ENCODE measurements around the gene GRIN1.
A peak's percentile ranks its signal among the peaks of the same experiment; 100 is the strongest.

The GRIN1 gene

GRCh38 chr9:137201205-137201868 is 62.4 kb downstream of the GRIN1 start:
- ChIA-PET POLR2A (interaction anchor here (0.6 to 16.6 kb wide), 31 partner anchors 8 to 529 kb away, joined by 3 to 304 read pairs (median 5); partner anchors contain the start of genes ANAPC2, CYSRT1, GRIN1 and MAN1B1), CTCF (interaction anchor here (0.6 to 1.1 kb wide), 6 partner anchors 12 to 413 kb away, joined by 3 to 5 read pairs (median 3); partner anchors contain the start of genes ANAPC2, RNF224 and SSNA1)
- Histone ChIP-seq H3K4me3 (ENCODE audit: low read depth, low read length) (peak overlapping the region; percentile 86), H3K27ac (ENCODE audit: extremely low read depth, low read depth, low read length) (peak overlapping the region; percentile 35; the same call in 1 of the 2 replicates), H3K9me3 (ENCODE audit: control insufficient read depth, insufficient read depth, low read depth, low read length) (no peaks in the 10 kb centered on the region), H3K4me1 (ENCODE audit: control insufficient read depth, insufficient read depth, low read length) (peaks cover 9% of the 10 kb centered on the region), H3K36me3 (ENCODE audit: control insufficient read depth in 2 of 2, insufficient read depth in 1 of 2, low read length in 2 of 2) (peaks cover 0 to 3% of the 10 kb centered on the region in 2 experiments; a peak in 1 of 3 replicates)
- TF ChIP-seq ZNF777 (tag by site-specific recombination; IDR thresholded peaks at IDR 0.05; ENCODE audit: borderline replicate concordance), result no peak
- no peak for TF ChIP-seq ZNF133 (tag by site-specific recombination; IDR thresholded peaks at IDR 0.05)
- no peak for TF ChIP-seq ZBTB6 (tag by site-specific recombination; IDR thresholded peaks at IDR 0.05)
- TF ChIP-seq ZSCAN23 (tag by site-specific recombination; IDR thresholded peaks at IDR 0.05), result no peak
- TF ChIP-seq PATZ1 (tag by site-specific recombination; IDR thresholded peaks at IDR 0.05), result 0 out of 2 replicates have a peak, but pooled peaks have one; percentile 14
- no peak for TF ChIP-seq KLF10 (tag by site-specific recombination; IDR thresholded peaks at IDR 0.05)
- no peak for TF ChIP-seq OSR2 (tag by site-specific recombination; IDR thresholded peaks at IDR 0.05)
- no peak for TF ChIP-seq ZNF660 (tag by site-specific recombination; IDR thresholded peaks at IDR 0.05)
- no peak for TF ChIP-seq ZNF146 (tag by site-specific recombination; IDR thresholded peaks at IDR 0.05)
- TF ChIP-seq MZF1 (tag by site-specific recombination; IDR thresholded peaks at IDR 0.05; ENCODE audit: borderline replicate concordance), result no peak
- peak; percentile 99 for TF ChIP-seq ZNF335 (tag by site-specific recombination; conservative IDR thresholded peaks at IDR 0.05)
- no peak for TF ChIP-seq ZNF16 (tag by site-specific recombination; IDR thresholded peaks at IDR 0.05; ENCODE audit: low read depth)
- TF ChIP-seq ZNF214 (tag by site-specific recombination; IDR thresholded peaks at IDR 0.05; ENCODE audit: borderline replicate concordance), result no peak
- no peak for TF ChIP-seq SP2 (tag by site-specific recombination; IDR thresholded peaks at IDR 0.05)
- TF ChIP-seq ZNF354C (tag by site-specific recombination; IDR thresholded peaks at IDR 0.05; ENCODE audit: borderline replicate concordance, low read depth), result no peak
- no peak for TF ChIP-seq ZNF521 (tag by site-specific recombination; IDR thresholded peaks at IDR 0.05)
- peak; percentile 65; the same call in 1 of the 2 replicates for TF ChIP-seq ZFP69B (tag by site-specific recombination; IDR thresholded peaks at IDR 0.05)
- no peak for TF ChIP-seq ZNF223 (tag by site-specific recombination; IDR thresholded peaks at IDR 0.05)
- TF ChIP-seq GFI1B (tag by site-specific recombination; IDR thresholded peaks at IDR 0.05), result no peak
- no peak for TF ChIP-seq SCRT2 (tag by site-specific recombination; IDR thresholded peaks at IDR 0.05)
- TF ChIP-seq KLF1 (tag by site-specific recombination; IDR thresholded peaks at IDR 0.05), result 0 out of 2 replicates have a peak, but pooled peaks have one; percentile 6
- no peak for TF ChIP-seq PRDM2 (tag by site-specific recombination; IDR thresholded peaks at IDR 0.05; ENCODE audit: borderline replicate concordance)
- TF ChIP-seq ZNF776 (tag by site-specific recombination; IDR thresholded peaks at IDR 0.05; ENCODE audit: borderline replicate concordance), result no peak
- no peak for TF ChIP-seq PBX3 (CRISPR knock-in tag; IDR thresholded peaks at IDR 0.05)
- 0 out of 2 replicates have a peak, but pooled peaks have one; percentile 10 for TF ChIP-seq BCL11A (tag by site-specific recombination; IDR thresholded peaks at IDR 0.05; ENCODE audit: low read depth)
- TF ChIP-seq ZNF670 (tag by site-specific recombination; IDR thresholded peaks at IDR 0.05; ENCODE audit: low read depth), result no peak

Data from HEK293 (cell line).